Stimulated activated CD4-positive, alpha-beta T cell treated with anti-CD3 and anti-CD28 coated beads, Interleukin-4, amount 100 ng/mL, for 4 hours (primary cell): ENCODE measurements around the gene SSH3.

Experiments
- DNase-seq, 2 experiments: peaks; one replicate each; pipeline ENCODE4 v3.0.0-alpha.2; 2020

The SSH3 gene

GRCh38 chr11:67280788-67281551 is 22.4 kb upstream of the SSH3 start:
- no peak for DNase-seq

GRCh38 chr11:67281552-67282150 is 21.7 kb upstream of the SSH3 start:
- DNase-seq, result no peak

- no peak for DNase-seq
Measured at GRCh38 chr11:67282155-67282875, 21.0 kb upstream of the SSH3 start.

GRCh38 chr11:67282876-67283371 is 20.4 kb upstream of the SSH3 start:
- no peak for DNase-seq

GRCh38 chr11:67283481-67283963 is 19.8 kb upstream of the SSH3 start:
- DNase-seq, result no peak

- DNase-seq, result no peak
Measured at GRCh38 chr11:67284811-67285540, 18.4 kb upstream of the SSH3 start.

GRCh38 chr11:67285541-67286498 is 17.5 kb upstream of the SSH3 start:
- DNase-seq, result no peak

GRCh38 chr11:67286621-67287333 is 16.6 kb upstream of the SSH3 start:
- DNase-seq, result no peak

GRCh38 chr11:67287355-67288197 is 15.8 kb upstream of the SSH3 start:
- no peak for DNase-seq

GRCh38 chr11:67288198-67288451 is 15.2 kb upstream of the SSH3 start:
- no peak for DNase-seq

GRCh38 chr11:67288452-67289225 is 14.7 kb upstream of the SSH3 start:
- peak; percentile 81 to 88 for DNase-seq

GRCh38 chr11:67289226-67289650 is 14.1 kb upstream of the SSH3 start, which contains the start of gene ANKRD13D:
TSS of gene ANKRD13D (plus strand) at chr11:67289303. CDS start at chr11:67289461, 158 bp downstream.
- no peak for DNase-seq

- no peak for DNase-seq
Measured at GRCh38 chr11:67289651-67290479, 13.5 kb upstream of the SSH3 start.

GRCh38 chr11:67290801-67291200 is 12.5 kb upstream of the SSH3 start:
- DNase-seq, result no peak

- no peak for DNase-seq
Measured at GRCh38 chr11:67291481-67292381, 11.6 kb upstream of the SSH3 start.

- DNase-seq, result no peak
Measured at GRCh38 chr11:67292671-67293070, 10.7 kb upstream of the SSH3 start.

GRCh38 chr11:67293090-67293489 is 10.2 kb upstream of the SSH3 start:
- DNase-seq, result no peak
